AG10803 (cell line): Measurements from ENCODE around the gene TGFBR3.

ENCODE experiments used
- DNase-seq: peaks from one replicate; pipeline ENCODE4 v3.0.0; 2010; ENCODE audit warnings: low read depth
- H3K4me3 ChIP-seq: 2 replicates; pipeline ENCODE4 v1.5.1; 2011; ENCODE audit warnings: mild to moderate bottlenecking, low read length, control low read depth
- TF ChIP-seq, protein P1 (sequence below): conservative IDR thresholded peaks from 2 replicates; pipeline ENCODE4 v1.5.1; 2011; ENCODE audit warnings: mild to moderate bottlenecking, low read length, control low read depth, inconsistent platforms

Gene TGFBR3

GRCh38 chr1:91651243-91651642, 234.7 kb downstream of the TGFBR3 start:
- no peak overlapping the region for H3K4me3 ChIP-seq
- TF ChIP-seq, protein P1, sequence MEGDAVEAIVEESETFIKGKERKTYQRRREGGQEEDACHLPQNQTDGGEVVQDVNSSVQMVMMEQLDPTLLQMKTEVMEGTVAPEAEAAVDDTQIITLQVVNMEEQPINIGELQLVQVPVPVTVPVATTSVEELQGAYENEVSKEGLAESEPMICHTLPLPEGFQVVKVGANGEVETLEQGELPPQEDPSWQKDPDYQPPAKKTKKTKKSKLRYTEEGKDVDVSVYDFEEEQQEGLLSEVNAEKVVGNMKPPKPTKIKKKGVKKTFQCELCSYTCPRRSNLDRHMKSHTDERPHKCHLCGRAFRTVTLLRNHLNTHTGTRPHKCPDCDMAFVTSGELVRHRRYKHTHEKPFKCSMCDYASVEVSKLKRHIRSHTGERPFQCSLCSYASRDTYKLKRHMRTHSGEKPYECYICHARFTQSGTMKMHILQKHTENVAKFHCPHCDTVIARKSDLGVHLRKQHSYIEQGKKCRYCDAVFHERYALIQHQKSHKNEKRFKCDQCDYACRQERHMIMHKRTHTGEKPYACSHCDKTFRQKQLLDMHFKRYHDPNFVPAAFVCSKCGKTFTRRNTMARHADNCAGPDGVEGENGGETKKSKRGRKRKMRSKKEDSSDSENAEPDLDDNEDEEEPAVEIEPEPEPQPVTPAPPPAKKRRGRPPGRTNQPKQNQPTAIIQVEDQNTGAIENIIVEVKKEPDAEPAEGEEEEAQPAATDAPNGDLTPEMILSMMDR, result no peak
- DNase-seq, result no peak

- peak; percentile 99 for DNase-seq
- TF ChIP-seq, protein P1, result no peak
- no peak overlapping the region for H3K4me3 ChIP-seq
These were observed 235.2 kb downstream of the TGFBR3 start for GRCh38 chr1:91650764-91651163.

DNA sequence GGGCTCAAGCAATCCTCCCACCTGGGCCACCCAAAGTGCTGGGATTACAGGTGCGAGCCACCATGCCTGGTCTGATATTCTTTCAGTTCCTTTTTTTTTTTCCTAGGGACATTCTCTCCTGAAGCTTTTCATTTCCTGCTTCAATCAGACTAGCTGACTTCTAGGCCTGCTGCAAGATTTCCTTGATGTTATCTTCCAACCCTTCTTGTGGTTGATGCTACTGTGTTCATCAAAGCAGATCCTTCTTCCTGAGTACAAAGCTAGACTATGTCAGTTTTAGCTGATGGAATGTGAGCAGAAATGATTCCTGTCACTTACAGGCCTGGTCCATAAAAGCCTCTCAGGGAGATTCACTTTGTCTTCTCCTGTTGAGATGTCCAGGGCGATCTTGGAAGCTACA, 238.9 kb downstream of the TGFBR3 start:
- TF ChIP-seq, protein P1, result no peak
- H3K4me3 ChIP-seq, result no peak overlapping the region
- no peak for DNase-seq

DNA sequence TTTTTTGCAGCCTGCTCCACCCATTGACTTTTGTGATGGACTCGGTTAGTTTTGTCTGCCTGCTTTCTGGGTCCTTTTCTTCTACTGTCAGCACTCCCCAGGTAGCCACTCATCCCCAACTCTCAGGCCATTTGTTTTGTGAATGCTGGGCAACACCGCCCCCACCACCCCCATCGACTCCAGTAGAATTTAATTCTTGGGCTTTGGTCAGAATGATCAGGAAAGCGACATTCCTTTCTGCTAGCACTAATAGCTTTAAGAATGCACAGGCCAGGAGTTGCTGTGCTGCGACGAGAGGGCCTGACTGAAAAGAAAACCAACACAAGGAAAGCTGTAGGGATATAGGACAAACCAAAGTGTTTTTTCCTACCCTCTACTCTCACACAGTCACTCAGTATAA, 240.9 kb downstream of the TGFBR3 start:
- TF ChIP-seq, protein P1, result no peak
- H3K4me3 ChIP-seq, result no peak overlapping the region
- no peak for DNase-seq

- no peak overlapping the region for H3K4me3 ChIP-seq
- no peak for DNase-seq
- TF ChIP-seq, protein P1, result no peak
These were observed 242.5 kb downstream of the TGFBR3 start for GRCh38 chr1:91643431-91643830.

GRCh38 chr1:91640877-91641526, 244.9 kb downstream of the TGFBR3 start:
- no peak overlapping the region for H3K4me3 ChIP-seq
- TF ChIP-seq, protein P1, result no peak
- DNase-seq, result no peak

DNA sequence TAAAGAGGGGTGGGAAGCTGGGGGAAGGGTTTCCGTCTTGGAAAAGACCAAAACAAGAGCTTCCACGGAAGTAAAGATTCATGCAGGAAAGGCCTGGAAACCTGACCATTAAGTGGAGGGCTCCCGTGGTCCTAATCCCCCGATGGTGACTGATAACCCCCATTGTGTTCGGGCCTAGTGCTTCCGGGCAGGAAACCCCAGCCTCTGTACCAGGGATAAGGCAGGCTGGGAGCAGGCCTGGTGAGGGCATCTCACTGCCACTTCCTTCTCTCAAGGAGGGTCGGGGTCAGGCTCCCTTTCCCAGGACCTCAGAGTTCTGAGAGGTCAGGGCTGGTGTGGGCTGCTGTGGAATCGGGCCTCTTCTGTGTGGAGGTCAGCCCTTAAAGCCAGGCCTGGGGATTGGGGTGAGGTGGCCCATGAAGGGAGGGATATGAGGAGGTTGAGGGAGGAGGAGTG, 248.4 kb downstream of the TGFBR3 start:
- no peak for DNase-seq
- TF ChIP-seq, protein P1, result no peak
- no peak overlapping the region for H3K4me3 ChIP-seq
